Measurements from ENCODE around the gene PTF1A.

- TF ChIP-seq FOXK2 (IDR thresholded peaks at IDR 0.05) (no peak), TARDBP (IDR thresholded peaks at IDR 0.05) (no peak), FOXM1 (IDR thresholded peaks at IDR 0.05; ENCODE audit: borderline replicate concordance) (no peak), HDGF (IDR thresholded peaks at IDR 0.05; ENCODE audit: borderline replicate concordance) (no peak), LEF1 (IDR thresholded peaks at IDR 0.05; ENCODE audit: borderline replicate concordance) (no peak), FOXA1 (IDR thresholded peaks at IDR 0.05) (no peak), SUZ12 (IDR thresholded peaks at IDR 0.05) (no peak), SP1 (IDR thresholded peaks at IDR 0.05) (no peak), BHLHE40 (IDR thresholded peaks at IDR 0.05; ENCODE audit: borderline replicate concordance) (no peak), ELF4 (IDR thresholded peaks at IDR 0.05) (no peak)
Measured at GRCh38 chr10:23186697-23187096, 5.4 kb upstream of the PTF1A start.

All from HEK293T (cell line).